B cell (primary cell): ENCODE results near the gene ARID3B. TPM values are rescaled to one million over a fixed set of nuclear protein-coding genes. Genes with fewer than 3 reads are reported as not detected.

Experiments
- ATAC-seq: fragments of 200-7000 bp; cut with Tn5 transposase; one replicate; pipeline ENCODE4 v1.10.0; 2021; ENCODE audit warnings: low read depth, mild to moderate bottlenecking, moderate number of reproducible peaks, moderate library complexity
- CTCF ChIA-PET: fragments of 350-600 bp; sonication (Branson Sonifier 250); formaldehyde crosslinking; loops from one replicate; lab custom pipeline; 2021; ENCODE audit warnings: antibody characterized with exemption, inconsistent platforms; lab: Charles Lee
- POLR2A ChIA-PET: fragments of 350-600 bp; sonication (Branson Sonifier 250); formaldehyde crosslinking; loops from one replicate; lab custom pipeline; 2021; ENCODE audit warnings: antibody characterized with exemption; lab: Charles Lee
- DNase-seq: peaks from one replicate; pipeline ENCODE4 v3.0.0; 2013
- H2AFZ ChIP-seq: 2 replicates; pipeline ENCODE4 v1.6.1; 2012; ENCODE audit warnings: mild to moderate bottlenecking, low read depth, low read length; ENCODE audit not compliant: insufficient read depth, poor library complexity, severe bottlenecking
- H3K27ac ChIP-seq, 2 donors: 1 replicate in 1 of 2; 2 replicates in 1 of 2; pipeline ENCODE4 v1.5.1; 2012 to 2013; ENCODE audit warnings: low read length in 2 of 2, mild to moderate bottlenecking in 2 of 2, moderate library complexity in 1 of 2
- H3K27me3 ChIP-seq, 4 experiments: fragments of 200-600 bp in 1 of 4; sonication (generic) in 1 of 4; replicated peaks in 1 of 4; 1 replicate in 2 of 4; 2 replicates in 2 of 4; pipeline versions ENCODE4 v1.6.1 to v1.7.0; 2013 to 2016; ENCODE audit warnings: low read length in 3 of 4, mild to moderate bottlenecking in 2 of 4, mixed read lengths in 1 of 4, moderate library complexity in 1 of 4; ENCODE audit not compliant: insufficient read depth in 4 of 4, control insufficient read depth in 3 of 4; ENCODE audit errors: control extremely low read depth in 1 of 4
- H3K36me3 ChIP-seq, 2 experiments: replicated peaks in 1 of 2; 1 replicate in 1 of 2; 2 replicates in 1 of 2; pipeline versions ENCODE4 v1.6.1 to v1.7.1; 2013; ENCODE audit warnings: low read length in 1 of 2; ENCODE audit not compliant: insufficient read depth in 2 of 2, control insufficient read depth in 1 of 2; ENCODE audit errors: control extremely low read depth in 1 of 2, extremely low read depth in 1 of 2
- H3K4me1 ChIP-seq, 2 donors: fragments of 200-600 bp in 1 of 2; sonication (generic) in 1 of 2; 1 replicate in 1 of 2; 2 replicates in 1 of 2; pipeline versions ENCODE4 v1.5.1 to v1.6.1; 2013 to 2017; ENCODE audit warnings: low read length in 2 of 2; ENCODE audit not compliant: control insufficient read depth in 2 of 2, insufficient read depth in 2 of 2
- H3K4me2 ChIP-seq: replicated peaks from 2 replicates; pipeline ENCODE3; 2012; ENCODE audit warnings: mild to moderate bottlenecking, low read depth, low read length; ENCODE audit not compliant: poor library complexity, severe bottlenecking
- H3K4me3 ChIP-seq, 5 experiments: fragments of 200-600 bp in 1 of 5; sonication (generic) in 1 of 5; 1 replicate in 3 of 5; 2 replicates in 2 of 5; pipeline versions ENCODE4 v1.5.1 to v1.7.0; 2011 to 2016; ENCODE audit warnings: low read length in 4 of 5, mild to moderate bottlenecking in 4 of 5, low read depth in 2 of 5, control low read depth in 1 of 5, moderate library complexity in 1 of 5; ENCODE audit not compliant: insufficient read depth in 1 of 5; ENCODE audit errors: control extremely low read depth in 1 of 5, extremely low read depth in 1 of 5
- H3K79me2 ChIP-seq: fragments of 200-600 bp; sonication (generic); one replicate; pipeline ENCODE4 v1.6.0; 2016; ENCODE audit warnings: low read length; ENCODE audit not compliant: control insufficient read depth, insufficient read depth
- H3K9ac ChIP-seq: fragments of 200-600 bp; sonication (generic); 2 replicates; pipeline ENCODE4 v1.6.1; 2017; ENCODE audit warnings: mild to moderate bottlenecking, low read length, moderate library complexity
- H3K9me3 ChIP-seq, 3 donors: one replicate each; pipeline versions ENCODE4 v1.6.1 to v1.7.1; 2013; ENCODE audit warnings: low read length in 2 of 3; ENCODE audit not compliant: control insufficient read depth in 2 of 3, insufficient read depth in 1 of 3; ENCODE audit errors: control extremely low read depth in 1 of 3
- H4K20me1 ChIP-seq: 2 replicates; pipeline ENCODE4 v1.6.0; 2012; ENCODE audit warnings: mild to moderate bottlenecking, low read length; ENCODE audit not compliant: insufficient read depth, control insufficient read depth, poor library complexity, severe bottlenecking
- H3K27ac Mint-ChIP-seq: one replicate; pipeline ENCODE4 v1.8.0; 2021; ENCODE audit warnings: mixed read lengths
- H3K27me3 Mint-ChIP-seq: one replicate; pipeline ENCODE4 v1.8.0; 2021; ENCODE audit warnings: mixed read lengths
- H3K4me1 Mint-ChIP-seq: one replicate; pipeline ENCODE4 v1.8.0; 2021; ENCODE audit warnings: mixed read lengths
- H3K4me3 Mint-ChIP-seq: one replicate; pipeline ENCODE4 v1.8.0; 2021; ENCODE audit warnings: mixed read lengths
- H3K9me3 Mint-ChIP-seq: one replicate; pipeline ENCODE4 v1.8.0; 2022; ENCODE audit warnings: mixed read lengths; ENCODE audit not compliant: insufficient read depth
- EZH2 ChIP-seq: IDR thresholded peaks from 2 replicates; pipeline ENCODE4 v1.6.1; 2012; ENCODE audit warnings: borderline replicate concordance, low read depth, mild to moderate bottlenecking, moderate library complexity, low read length; ENCODE audit not compliant: insufficient read depth, poor library complexity, severe bottlenecking
- WGBS: methylation state at CpG from one replicate; pipeline ENCODE4 v1.1.5; 2013; ENCODE audit warnings: missing lambda C conversion rate; ENCODE audit not compliant: insufficient coverage; 5-methylcytosine and 5-hydroxymethylcytosine counted together
- intact Hi-C: fragments of 100-400 bp; cut with micrococcal nuclease; formaldehyde crosslinking; loops from one replicate; pipeline ENCODE4 v1.10.0; 2022
- polyA plus RNA-seq: library from polyadenylated mRNA; depleted of rRNA; stranded (reverse); fragments of >200 nt; gene quantifications from 2 replicates; pipeline ENCODE4 v1.2.3, GENCODE V29; 2012
- total RNA-seq, 2 donors: library from RNA; stranded (reverse); fragments of 120-200 nt in 1 of 2; gene quantifications; 1 replicate in 1 of 2; 2 replicates in 1 of 2; pipeline versions ENCODE4 v1.2.3 to v1.2.4, GENCODE V29; 2013 to 2022
- TF ChIP-seq, protein P1 (sequence below): fragments of 200-600 bp; IDR thresholded peaks from one replicate; pipeline ENCODE4 v1.8.0; 2022; ENCODE audit warnings: antibody characterized with exemption, mild to moderate bottlenecking

The ARID3B gene
- total and polyA plus RNA-seq, 2 donors (not counting 1 experiment from before 2014, with no cell fraction given), result 23.0 to 31.0 TPM

DNA sequence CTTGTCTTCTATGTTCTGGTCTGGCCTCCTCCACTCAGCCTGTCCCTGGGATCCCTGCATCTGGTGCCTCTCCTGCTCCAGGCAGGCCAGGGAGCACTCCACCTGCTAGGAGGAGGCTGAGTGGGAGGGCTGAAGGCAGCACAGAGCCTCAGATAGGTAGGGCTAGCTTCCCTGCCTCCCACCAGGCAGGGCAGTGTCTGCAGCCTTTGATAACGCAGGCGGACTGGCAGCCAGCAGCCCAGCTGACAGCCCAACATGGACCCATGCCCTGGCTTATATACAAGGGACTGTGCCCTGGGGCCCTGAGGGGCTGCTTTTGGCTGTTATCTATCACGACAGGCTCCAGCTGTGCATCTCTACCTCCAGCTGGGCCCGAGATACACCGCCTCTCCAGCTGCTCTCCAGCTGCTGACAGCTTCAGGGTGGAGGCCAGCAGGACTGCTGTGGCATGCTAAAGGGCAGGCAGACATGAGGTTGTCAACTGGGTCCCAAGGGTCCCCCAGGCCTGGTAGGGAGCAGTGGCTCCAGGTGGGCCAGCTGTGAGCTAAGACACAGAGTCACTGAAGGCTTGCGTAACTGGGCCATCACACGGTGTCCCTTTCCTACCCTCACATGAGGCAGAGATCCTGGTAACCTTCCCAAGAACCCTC lies 69.4 kb downstream of the ARID3B start:
- ChIA-PET POLR2A (no interaction called here), CTCF (interaction anchor here (17.8 kb wide), 1 partner anchor 23 kb away, joined by 371 read pairs; no protein-coding TSS in a partner anchor)
- ATAC-seq (no peak), DNase-seq (no peak)
- Mint-ChIP-seq H3K27me3 (no peaks in the 10 kb centered on the region), H3K9me3 (no peaks in the 10 kb centered on the region), H3K27ac (no peak overlapping the region), H3K4me1 (peaks cover 8% of the 10 kb centered on the region), H3K4me3 (no peak overlapping the region)
- TF ChIP-seq, protein P1, sequence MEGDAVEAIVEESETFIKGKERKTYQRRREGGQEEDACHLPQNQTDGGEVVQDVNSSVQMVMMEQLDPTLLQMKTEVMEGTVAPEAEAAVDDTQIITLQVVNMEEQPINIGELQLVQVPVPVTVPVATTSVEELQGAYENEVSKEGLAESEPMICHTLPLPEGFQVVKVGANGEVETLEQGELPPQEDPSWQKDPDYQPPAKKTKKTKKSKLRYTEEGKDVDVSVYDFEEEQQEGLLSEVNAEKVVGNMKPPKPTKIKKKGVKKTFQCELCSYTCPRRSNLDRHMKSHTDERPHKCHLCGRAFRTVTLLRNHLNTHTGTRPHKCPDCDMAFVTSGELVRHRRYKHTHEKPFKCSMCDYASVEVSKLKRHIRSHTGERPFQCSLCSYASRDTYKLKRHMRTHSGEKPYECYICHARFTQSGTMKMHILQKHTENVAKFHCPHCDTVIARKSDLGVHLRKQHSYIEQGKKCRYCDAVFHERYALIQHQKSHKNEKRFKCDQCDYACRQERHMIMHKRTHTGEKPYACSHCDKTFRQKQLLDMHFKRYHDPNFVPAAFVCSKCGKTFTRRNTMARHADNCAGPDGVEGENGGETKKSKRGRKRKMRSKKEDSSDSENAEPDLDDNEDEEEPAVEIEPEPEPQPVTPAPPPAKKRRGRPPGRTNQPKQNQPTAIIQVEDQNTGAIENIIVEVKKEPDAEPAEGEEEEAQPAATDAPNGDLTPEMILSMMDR, result no peak
- no peak for TF ChIP-seq EZH2
- WGBS, result 88% methylated on average over 7 of the region's 7 CpGs
- no peaks in the 10 kb centered on the region for H3K36me3 ChIP-seq
- intact Hi-C loops, result no loop called here
- H4K20me1 ChIP-seq, result no peaks in the 10 kb centered on the region
- peaks cover 4 to 12% of the 10 kb centered on the region in 2 donors for H3K4me1 ChIP-seq
- no peak overlapping the region for H3K9ac ChIP-seq
- H2AFZ ChIP-seq, result no peak overlapping the region
- no peak overlapping the region for H3K4me3 ChIP-seq
- no peaks in the 10 kb centered on the region for H3K9me3 ChIP-seq
- peaks cover 5% of the 10 kb centered on the region for H3K79me2 ChIP-seq
- H3K27ac ChIP-seq, result no peak overlapping the region
- H3K4me2 ChIP-seq, result no peak overlapping the region
- no peaks in the 10 kb centered on the region for H3K27me3 ChIP-seq

DNA sequence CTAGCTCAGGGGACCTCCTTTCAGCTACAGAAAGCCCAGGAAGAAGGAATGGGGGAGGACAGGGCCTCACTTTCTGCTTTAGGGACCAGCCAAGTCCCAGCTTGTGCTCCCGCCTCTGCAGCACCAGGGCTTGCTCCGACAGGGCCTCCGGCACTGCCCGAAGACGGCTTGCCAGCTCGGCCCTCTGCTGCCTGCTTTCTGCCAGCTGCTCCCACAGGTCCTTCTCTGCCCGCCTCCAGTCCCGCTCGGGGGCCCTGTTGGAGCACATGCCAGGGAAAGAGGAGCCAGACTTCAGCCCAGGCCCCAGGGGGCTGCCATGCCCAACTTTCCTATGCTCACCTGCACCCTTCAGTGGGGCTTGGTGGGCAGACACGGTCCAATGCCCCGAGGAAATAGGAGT lies 70.3 kb downstream of the ARID3B start:
- ATAC-seq (no peak), DNase-seq (no peak)
- Mint-ChIP-seq H3K27ac (no peak overlapping the region), H3K27me3 (no peaks in the 10 kb centered on the region), H3K4me1 (peaks cover 10% of the 10 kb centered on the region), H3K9me3 (no peaks in the 10 kb centered on the region), H3K4me3 (no peak overlapping the region)
- POLR2A ChIA-PET, result interaction anchor here (1.1 to 1.8 kb wide), 2 partner anchors 65 to 70 kb away, joined by 4 read pairs; partner anchors contain the start of gene ARID3B
- H3K4me1 ChIP-seq, result peaks cover 4 to 16% of the 10 kb centered on the region in 2 donors
- no peaks in the 10 kb centered on the region for H3K9me3 ChIP-seq
- H3K36me3 ChIP-seq, result no peaks in the 10 kb centered on the region
- CTCF ChIA-PET, result interaction anchor here (17.8 kb wide), 1 partner anchor 22 kb away, joined by 371 read pairs; no protein-coding TSS in a partner anchor
- no peaks in the 10 kb centered on the region for H3K27me3 ChIP-seq
- H3K27ac ChIP-seq, result no peak overlapping the region
- H3K9ac ChIP-seq, result no peak overlapping the region
- intact Hi-C loops, result no loop called here
- peaks cover 14% of the 10 kb centered on the region for H3K79me2 ChIP-seq
- peaks cover 6% of the 10 kb centered on the region for H4K20me1 ChIP-seq
- H2AFZ ChIP-seq, result no peak overlapping the region
- 93% methylated on average over 11 of the region's 11 CpGs for WGBS
- H3K4me3 ChIP-seq, result no peak overlapping the region
- no peak overlapping the region for H3K4me2 ChIP-seq
- TF ChIP-seq, protein P1, result no peak
- TF ChIP-seq EZH2, result no peak
